Measurements from ENCODE around the gene CPED1. TPM values are rescaled to one million over a fixed set of nuclear protein-coding genes. Genes with fewer than 3 reads are reported as not detected.

CPED1 gene
- total RNA-seq, 1 donor from 2014 or later: not detected

GRCh38 chr7:121008816-121009215 lies 20.3 kb downstream of the CPED1 start:
- H3K4me3 Mint-ChIP-seq (ENCODE audit: unreplicated experiment): no peak overlapping the region
- no peak for DNase-seq
- no peaks in the 10 kb centered on the region for H3K36me3 Mint-ChIP-seq (ENCODE audit: unreplicated experiment)
- H3K9me3 Mint-ChIP-seq (ENCODE audit: unreplicated experiment): no peaks in the 10 kb centered on the region
- no peaks in the 10 kb centered on the region for H3K27me3 Mint-ChIP-seq (ENCODE audit: unreplicated experiment)
- no peak overlapping the region for H3K27ac Mint-ChIP-seq (ENCODE audit: unreplicated experiment)
- H3K4me1 Mint-ChIP-seq (ENCODE audit: low read depth, unreplicated experiment): no peaks in the 10 kb centered on the region
- no peak for TF ChIP-seq CTCF (IDR thresholded peaks at IDR 0.05; ENCODE audit: partially characterized antibody, unreplicated experiment)

- H3K27me3 Mint-ChIP-seq (ENCODE audit: unreplicated experiment): no peaks in the 10 kb centered on the region
- no peak for DNase-seq
- no peak for TF ChIP-seq CTCF (IDR thresholded peaks at IDR 0.05; ENCODE audit: partially characterized antibody, unreplicated experiment)
Measured at GRCh38 chr7:121011401-121011800, 22.9 kb downstream of the CPED1 start.

GRCh38 chr7:121012170-121012874 lies 23.8 kb downstream of the CPED1 start:
- Mint-ChIP-seq H3K36me3 (ENCODE audit: unreplicated experiment) (no peaks in the 10 kb centered on the region), H3K27ac (ENCODE audit: unreplicated experiment) (no peak overlapping the region), H3K4me1 (ENCODE audit: low read depth, unreplicated experiment) (no peaks in the 10 kb centered on the region), H3K9me3 (ENCODE audit: unreplicated experiment) (no peaks in the 10 kb centered on the region), H3K27me3 (ENCODE audit: unreplicated experiment) (no peaks in the 10 kb centered on the region), H3K4me3 (ENCODE audit: unreplicated experiment) (no peak overlapping the region)
- TF ChIP-seq CTCF (IDR thresholded peaks at IDR 0.05; ENCODE audit: partially characterized antibody, unreplicated experiment): no peak
- DNase-seq: no peak

More at GRCh38 chr7:121011401-121011800, 22.9 kb downstream of the CPED1 start:
- Mint-ChIP-seq H3K9me3 (ENCODE audit: unreplicated experiment) (no peaks in the 10 kb centered on the region), H3K4me3 (ENCODE audit: unreplicated experiment) (no peak overlapping the region), H3K36me3 (ENCODE audit: unreplicated experiment) (no peaks in the 10 kb centered on the region), H3K27ac (ENCODE audit: unreplicated experiment) (no peak overlapping the region), H3K4me1 (ENCODE audit: low read depth, unreplicated experiment) (no peaks in the 10 kb centered on the region)

- Mint-ChIP-seq H3K27me3 (ENCODE audit: unreplicated experiment) (no peaks in the 10 kb centered on the region), H3K4me1 (ENCODE audit: low read depth, unreplicated experiment) (no peaks in the 10 kb centered on the region)
- TF ChIP-seq CTCF (IDR thresholded peaks at IDR 0.05; ENCODE audit: partially characterized antibody, unreplicated experiment): no peak
Measured at GRCh38 chr7:121012919-121013318, 24.4 kb downstream of the CPED1 start.

GRCh38 chr7:121015560-121015959 lies 27.0 kb downstream of the CPED1 start:
- TF ChIP-seq CTCF (IDR thresholded peaks at IDR 0.05; ENCODE audit: partially characterized antibody, unreplicated experiment): no peak
- H3K27ac Mint-ChIP-seq (ENCODE audit: unreplicated experiment): no peak overlapping the region
- H3K36me3 Mint-ChIP-seq (ENCODE audit: unreplicated experiment): no peaks in the 10 kb centered on the region
- H3K27me3 Mint-ChIP-seq (ENCODE audit: unreplicated experiment): no peaks in the 10 kb centered on the region
- no peaks in the 10 kb centered on the region for H3K4me1 Mint-ChIP-seq (ENCODE audit: low read depth, unreplicated experiment)
- no peaks in the 10 kb centered on the region for H3K9me3 Mint-ChIP-seq (ENCODE audit: unreplicated experiment)
- DNase-seq: no peak
- H3K4me3 Mint-ChIP-seq (ENCODE audit: unreplicated experiment): no peak overlapping the region

More at GRCh38 chr7:121012919-121013318, 24.4 kb downstream of the CPED1 start:
- H3K4me3 Mint-ChIP-seq (ENCODE audit: unreplicated experiment): no peak overlapping the region
- no peak overlapping the region for H3K27ac Mint-ChIP-seq (ENCODE audit: unreplicated experiment)
- no peak for DNase-seq
- H3K36me3 Mint-ChIP-seq (ENCODE audit: unreplicated experiment): no peaks in the 10 kb centered on the region
- H3K9me3 Mint-ChIP-seq (ENCODE audit: unreplicated experiment): no peaks in the 10 kb centered on the region
